ENCODE results near the gene RNF220. TPM values are rescaled to one million over a fixed set of nuclear protein-coding genes. Genes with fewer than 3 reads are reported as not detected.

Gene RNF220
- total and polyA plus RNA-seq, 9 of the 15 experiments (the other 6 are each of a cell fraction or from before 2014, with no cell fraction given), result 5.1 to 117 (median 66.9) TPM

DNA sequence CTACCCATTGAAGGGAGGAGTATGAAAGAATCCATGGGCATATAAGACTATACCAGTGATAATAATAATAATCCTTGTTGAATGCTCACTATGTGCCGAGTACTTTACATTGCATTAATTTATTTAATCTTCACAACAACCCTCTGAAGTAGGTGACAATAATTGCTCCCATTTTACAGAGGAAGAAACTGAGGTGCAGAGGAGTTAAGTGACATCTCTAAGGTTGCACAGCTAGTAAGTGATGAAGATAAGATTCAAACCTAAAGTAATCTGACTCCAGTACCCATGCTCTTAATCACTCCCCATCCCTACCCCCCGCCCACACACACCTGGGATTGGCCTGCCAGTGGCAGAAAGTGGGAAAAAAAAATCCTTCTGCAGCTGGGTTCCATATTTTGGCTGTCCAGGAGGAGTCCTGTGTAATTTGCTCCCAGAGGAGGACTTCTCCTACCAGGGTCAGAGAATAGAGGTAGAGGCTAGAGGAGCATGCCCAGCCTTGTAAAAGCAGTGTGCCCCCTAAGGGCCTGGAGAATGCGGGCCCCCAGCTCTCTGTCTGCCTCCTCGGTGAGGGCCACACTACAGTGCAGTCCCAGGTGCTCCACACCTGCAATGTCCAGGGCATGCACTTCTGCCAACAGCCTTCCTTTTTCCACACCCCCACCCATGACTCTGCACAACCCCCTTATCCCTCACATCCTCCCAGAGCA is 211.4 kb downstream of the RNF220 start:
- in situ Hi-C loops (cut with MboI) (no loop called here), intact Hi-C loops (cut with micrococcal nuclease) (no loop called here)
- POLR2A ChIA-PET, result interaction anchor here (0.6 to 12.0 kb wide), 4 partner anchors 9 to 96 kb away, joined by 3 to 122 read pairs (median 3); no protein-coding TSS in a partner anchor
- peak in 2 of 4 experiments; percentile 30 for DNase-seq (ENCODE audit: extremely low read depth in 1 of 4, low spot score in 3 of 4)
- 26% methylated on average over 4 of the region's 4 CpGs for WGBS (ENCODE audit: insufficient coverage, low coverage, missing lambda C conversion rate)
- H3K4me1 ChIP-seq (replicated peaks in 1 of 2; ENCODE audit: control insufficient read depth in 2 of 2, insufficient read depth in 2 of 2, low read length in 2 of 2), result peaks cover 11 to 23% of the 10 kb centered on the region in 2 experiments; a peak in 3 of 5 replicates
- H3K36me3 ChIP-seq (ENCODE audit: control insufficient read depth, insufficient read depth, low read length), result no peaks in the 10 kb centered on the region
- H2AFZ ChIP-seq (ENCODE audit: low read depth, low read length), result no peak overlapping the region
- H3K9me1 ChIP-seq (ENCODE audit: control insufficient read depth, insufficient read depth, low read length), result no peaks in the 10 kb centered on the region
- H3K79me2 ChIP-seq (ENCODE audit: control insufficient read depth, insufficient read depth, low read length), result no peaks in the 10 kb centered on the region
- peak; percentile 68 for ATAC-seq
- H3K27me3 ChIP-seq (ENCODE audit: control insufficient read depth in 2 of 2, insufficient read depth in 2 of 2, low read length in 2 of 2), result no peaks in the 10 kb centered on the region
- H3K4me3 ChIP-seq, result no peak overlapping the region
- no TSS peak for BruUV-seq (replicated peaks)
- CTCF ChIA-PET (ENCODE audit: low intra/inter-chr PET ratio), result no interaction called here
- H3K9me3 ChIP-seq (replicated peaks; ENCODE audit: control insufficient read depth, insufficient read depth, low read depth, low read length), result no peaks in the 10 kb centered on the region
- H3K27ac ChIP-seq (ENCODE audit: extremely low read depth, low read depth, low read length), result no peak overlapping the region
- no peak for FAIRE-seq
- H3K4me2 ChIP-seq (ENCODE audit: insufficient read depth, low read length), result no peak overlapping the region; the same call in 1 of the 2 replicates
- H4K20me1 ChIP-seq (replicated peaks; ENCODE audit: control insufficient read depth, insufficient read depth, low read length), result 0 out of 2 replicates have a peak, but pooled peaks cover 3% of the 10 kb centered on the region
- peak overlapping the region in 1 of 2 experiments; percentile 50; a peak in 1 of 4 replicates for H3K9ac ChIP-seq (ENCODE audit: insufficient read depth in 1 of 2, low read depth in 2 of 2, low read length in 2 of 2)
- peak; percentile 65 for TF ChIP-seq EGR1 (conservative IDR thresholded peaks at IDR 0.05)
- peak in 1 of 2 experiments; percentile 60; a peak in 1 of 4 replicates for TF ChIP-seq RCOR1 (IDR thresholded peaks at IDR 0.05; ENCODE audit: borderline replicate concordance in 1 of 2, low read depth in 2 of 2, low read length in 2 of 2)
- TF ChIP-seq ZNF584 (CRISPR knock-in tag; IDR thresholded peaks at IDR 0.05; ENCODE audit: low read depth), result no peak
- TF ChIP-seq MCM3 (IDR thresholded peaks at IDR 0.05), result no peak
- TF ChIP-seq CHD4 (IDR thresholded peaks at IDR 0.05; ENCODE audit: insufficient read depth, insufficient replicate concordance, low read depth, low read length, poor library complexity, severe bottlenecking), result peak; percentile 73
- TF ChIP-seq, protein P1, sequence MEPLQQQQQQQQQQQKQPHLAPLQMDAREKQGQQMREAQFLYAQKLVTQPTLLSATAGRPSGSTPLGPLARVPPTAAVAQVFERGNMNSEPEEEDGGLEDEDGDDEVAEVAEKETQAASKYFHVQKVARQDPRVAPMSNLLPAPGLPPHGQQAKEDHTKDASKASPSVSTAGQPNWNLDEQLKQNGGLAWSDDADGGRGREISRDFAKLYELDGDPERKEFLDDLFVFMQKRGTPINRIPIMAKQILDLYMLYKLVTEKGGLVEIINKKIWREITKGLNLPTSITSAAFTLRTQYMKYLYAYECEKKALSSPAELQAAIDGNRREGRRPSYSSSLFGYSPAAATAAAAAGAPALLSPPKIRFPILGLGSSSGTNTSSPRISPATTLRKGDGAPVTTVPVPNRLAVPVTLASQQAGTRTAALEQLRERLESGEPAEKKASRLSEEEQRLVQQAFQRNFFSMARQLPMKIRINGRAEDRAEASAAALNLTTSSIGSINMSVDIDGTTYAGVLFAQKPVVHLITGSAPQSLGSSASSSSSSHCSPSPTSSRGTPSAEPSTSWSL (CRISPR knock-in tag; IDR thresholded peaks at IDR 0.05; ENCODE audit: borderline replicate concordance), result no peak
- TF ChIP-seq KAT7 (CRISPR knock-in tag; IDR thresholded peaks at IDR 0.05; ENCODE audit: borderline replicate concordance), result no peak
- 0 out of 4 replicates have a peak, but pooled peaks of 1 of the 2 experiments have one; percentile 41 for TF ChIP-seq KDM4B (IDR thresholded peaks at IDR 0.05; ENCODE audit: borderline replicate concordance in 2 of 2, low read depth in 1 of 2)
- peak; percentile 84 for TF ChIP-seq ADNP (tag; IDR thresholded peaks at IDR 0.05)
- TF ChIP-seq BCOR (IDR thresholded peaks at IDR 0.05), result peak; percentile 95
- TF ChIP-seq, protein P2, sequence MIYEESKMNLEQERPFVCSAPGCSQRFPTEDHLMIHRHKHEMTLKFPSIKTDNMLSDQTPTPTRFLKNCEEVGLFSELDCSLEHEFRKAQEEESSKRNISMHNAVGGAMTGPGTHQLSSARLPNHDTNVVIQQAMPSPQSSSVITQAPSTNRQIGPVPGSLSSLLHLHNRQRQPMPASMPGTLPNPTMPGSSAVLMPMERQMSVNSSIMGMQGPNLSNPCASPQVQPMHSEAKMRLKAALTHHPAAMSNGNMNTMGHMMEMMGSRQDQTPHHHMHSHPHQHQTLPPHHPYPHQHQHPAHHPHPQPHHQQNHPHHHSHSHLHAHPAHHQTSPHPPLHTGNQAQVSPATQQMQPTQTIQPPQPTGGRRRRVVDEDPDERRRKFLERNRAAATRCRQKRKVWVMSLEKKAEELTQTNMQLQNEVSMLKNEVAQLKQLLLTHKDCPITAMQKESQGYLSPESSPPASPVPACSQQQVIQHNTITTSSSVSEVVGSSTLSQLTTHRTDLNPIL (CRISPR knock-in tag; IDR thresholded peaks at IDR 0.05), result no peak
- peak; percentile 51 for TF ChIP-seq SP2 (IDR thresholded peaks at IDR 0.05; ENCODE audit: extremely low read depth, low read depth, low read length, poor library complexity, severe bottlenecking)
- TF ChIP-seq GTF2A2 (tag; IDR thresholded peaks at IDR 0.05), result no peak
- no peak for TF ChIP-seq NFYB (IDR thresholded peaks at IDR 0.05; ENCODE audit: extremely low read depth, insufficient read length)
- peak; percentile 63; the same call in 1 of the 2 replicates for TF ChIP-seq HDAC2 (IDR thresholded peaks at IDR 0.05)
- no peak for TF ChIP-seq TEAD4 (IDR thresholded peaks at IDR 0.05; ENCODE audit: low read length)
- TF ChIP-seq TEAD4 (CRISPR knock-in tag; IDR thresholded peaks at IDR 0.05; ENCODE audit: borderline replicate concordance), result no peak
- TF ChIP-seq CBX3 (IDR thresholded peaks at IDR 0.05; ENCODE audit: borderline replicate concordance in 1 of 2, low read length in 2 of 2), result 0 out of 3 replicates have a peak, but pooled peaks of 1 of the 2 experiments have one; percentile 33

Measured in K562 (cell line).